ENCODE measurements around the gene GSG1L.
"Not testable (repeated sequence)": the region's sequence is repeated elsewhere in the genome, so short reads cannot be mapped to it uniquely, and the experiment has no call there.

The GSG1L gene

GRCh38 chr16:27960619-27961295, 102.8 kb downstream of the GSG1L start:
- DNase-seq (no peak), ATAC-seq (no peak)
- H3K4me1 Mint-ChIP-seq, result no peaks in the 10 kb centered on the region
- peaks cover 7% of the 10 kb centered on the region for H3K9me3 Mint-ChIP-seq
- no peak overlapping the region for H3K27ac Mint-ChIP-seq
- no peak overlapping the region for H3K4me3 Mint-ChIP-seq
- H3K27me3 Mint-ChIP-seq, result peaks cover 5% of the 10 kb centered on the region
- no peaks in the 10 kb centered on the region for H3K36me3 Mint-ChIP-seq (ENCODE audit: low read depth)

GRCh38 chr16:27959914-27960313, 103.6 kb downstream of the GSG1L start:
- no peak overlapping the region for H3K27ac Mint-ChIP-seq
- peaks cover 9% of the 10 kb centered on the region for H3K27me3 Mint-ChIP-seq
- H3K4me1 Mint-ChIP-seq, result no peaks in the 10 kb centered on the region
- no peak for ATAC-seq
- no peak for DNase-seq
- H3K9me3 Mint-ChIP-seq, result peaks cover 15% of the 10 kb centered on the region
- H3K4me3 Mint-ChIP-seq, result no peak overlapping the region
- H3K36me3 Mint-ChIP-seq (ENCODE audit: low read depth), result peaks cover under 1% of the 10 kb centered on the region

- H3K4me3 Mint-ChIP-seq, result no peak overlapping the region
- peaks cover 21% of the 10 kb centered on the region for H3K9me3 Mint-ChIP-seq
- H3K4me1 Mint-ChIP-seq, result no peaks in the 10 kb centered on the region
- no peak overlapping the region for H3K27ac Mint-ChIP-seq
- ATAC-seq (no peak), DNase-seq (no peak)
- peaks cover 2% of the 10 kb centered on the region for H3K36me3 Mint-ChIP-seq (ENCODE audit: low read depth)
- H3K27me3 Mint-ChIP-seq, result peaks cover 21% of the 10 kb centered on the region
These were observed 109.3 kb downstream of the GSG1L start for GRCh38 chr16:27954191-27954590.

- Mint-ChIP-seq H3K27me3 (peaks cover 21% of the 10 kb centered on the region), H3K36me3 (ENCODE audit: low read depth) (peaks cover 2% of the 10 kb centered on the region), H3K27ac (no peak overlapping the region), H3K9me3 (peaks cover 20% of the 10 kb centered on the region), H3K4me3 (no peak overlapping the region), H3K4me1 (no peaks in the 10 kb centered on the region)
- DNase-seq, result no peak
- no peak for ATAC-seq
These were observed 110.7 kb downstream of the GSG1L start for GRCh38 chr16:27952811-27953210.

GRCh38 chr16:27951489-27952120, 111.9 kb downstream of the GSG1L start:
- Mint-ChIP-seq H3K27me3 (peaks cover 21% of the 10 kb centered on the region), H3K4me1 (no peaks in the 10 kb centered on the region), H3K36me3 (ENCODE audit: low read depth) (peaks cover 2% of the 10 kb centered on the region), H3K4me3 (no peak overlapping the region), H3K9me3 (peaks cover 15% of the 10 kb centered on the region), H3K27ac (no peak overlapping the region)
- no peak for ATAC-seq
- no peak for DNase-seq

GRCh38 chr16:27950206-27950887, 113.2 kb downstream of the GSG1L start:
- Mint-ChIP-seq H3K27me3 (peaks cover 23% of the 10 kb centered on the region), H3K36me3 (ENCODE audit: low read depth) (peaks cover 2% of the 10 kb centered on the region)

GRCh38 chr16:27947696-27948095, 115.8 kb downstream of the GSG1L start:
- Mint-ChIP-seq H3K4me3 (no peak overlapping the region), H3K4me1 (no peaks in the 10 kb centered on the region), H3K27ac (no peak overlapping the region), H3K9me3 (no peaks in the 10 kb centered on the region), H3K27me3 (peaks cover 9% of the 10 kb centered on the region), H3K36me3 (ENCODE audit: low read depth) (no peaks in the 10 kb centered on the region)
- ATAC-seq (no peak), DNase-seq (no peak)

More at GRCh38 chr16:27950206-27950887, 113.2 kb downstream of the GSG1L start:
- Mint-ChIP-seq H3K4me3 (no peak overlapping the region), H3K9me3 (peaks cover 10% of the 10 kb centered on the region), H3K27ac (no peak overlapping the region), H3K4me1 (no peaks in the 10 kb centered on the region)
- DNase-seq, result no peak
- ATAC-seq, result no peak

- H3K36me3 Mint-ChIP-seq (ENCODE audit: low read depth), result no peaks in the 10 kb centered on the region
- H3K27me3 Mint-ChIP-seq, result peaks cover 11% of the 10 kb centered on the region
These were observed 118.1 kb downstream of the GSG1L start for GRCh38 chr16:27945233-27945973.

GRCh38 chr16:27943766-27944165, 119.7 kb downstream of the GSG1L start:
- DNase-seq, result no peak

More at GRCh38 chr16:27945233-27945973, 118.1 kb downstream of the GSG1L start:
- DNase-seq (no peak), ATAC-seq (peak; percentile 10)
- Mint-ChIP-seq H3K4me3 (no peak overlapping the region), H3K4me1 (no peaks in the 10 kb centered on the region), H3K27ac (no peak overlapping the region), H3K9me3 (no peaks in the 10 kb centered on the region)

GRCh38 chr16:27942071-27942470, 121.4 kb downstream of the GSG1L start:
- H3K36me3 Mint-ChIP-seq (ENCODE audit: low read depth); H3K27ac Mint-ChIP-seq; ATAC-seq; H3K9me3 Mint-ChIP-seq; H3K4me1 Mint-ChIP-seq; H3K4me3 Mint-ChIP-seq; DNase-seq: not testable (repeated sequence)
- H3K27me3 Mint-ChIP-seq, result peaks cover 11% of the 10 kb centered on the region

More at GRCh38 chr16:27943766-27944165, 119.7 kb downstream of the GSG1L start:
- Mint-ChIP-seq H3K36me3 (ENCODE audit: low read depth) (no peaks in the 10 kb centered on the region), H3K27me3 (peaks cover 11% of the 10 kb centered on the region), H3K4me3 (no peak overlapping the region), H3K4me1 (no peaks in the 10 kb centered on the region), H3K9me3 (no peaks in the 10 kb centered on the region), H3K27ac (no peak overlapping the region)
- ATAC-seq, result no peak

- DNase-seq (no peak), ATAC-seq (no peak)
- H3K9me3 Mint-ChIP-seq, result no peaks in the 10 kb centered on the region
- no peak overlapping the region for H3K27ac Mint-ChIP-seq
- no peak overlapping the region for H3K4me3 Mint-ChIP-seq
- H3K4me1 Mint-ChIP-seq, result no peaks in the 10 kb centered on the region
- H3K36me3 Mint-ChIP-seq (ENCODE audit: low read depth), result no peaks in the 10 kb centered on the region
- peaks cover 4% of the 10 kb centered on the region for H3K27me3 Mint-ChIP-seq
These were observed 128.4 kb downstream of the GSG1L start for GRCh38 chr16:27935076-27935475.

- Mint-ChIP-seq H3K9me3 (no peaks in the 10 kb centered on the region), H3K4me1 (no peaks in the 10 kb centered on the region), H3K27ac (no peak overlapping the region), H3K27me3 (peaks cover 9% of the 10 kb centered on the region), H3K4me3 (no peak overlapping the region), H3K36me3 (ENCODE audit: low read depth) (no peaks in the 10 kb centered on the region)
- DNase-seq (no peak), ATAC-seq (no peak)
These were observed 130.9 kb downstream of the GSG1L start for GRCh38 chr16:27932542-27933135.

- Mint-ChIP-seq H3K4me1 (no peaks in the 10 kb centered on the region), H3K4me3 (no peak overlapping the region), H3K9me3 (no peaks in the 10 kb centered on the region), H3K27ac (no peak overlapping the region), H3K36me3 (ENCODE audit: low read depth) (no peaks in the 10 kb centered on the region), H3K27me3 (peaks cover 16% of the 10 kb centered on the region)
- DNase-seq (no peak), ATAC-seq (no peak)
These were observed 133.7 kb downstream of the GSG1L start for GRCh38 chr16:27929818-27930217.

- no peak for DNase-seq
- Mint-ChIP-seq H3K36me3 (ENCODE audit: low read depth) (no peaks in the 10 kb centered on the region), H3K9me3 (no peaks in the 10 kb centered on the region), H3K4me1 (no peaks in the 10 kb centered on the region), H3K4me3 (no peak overlapping the region), H3K27ac (no peak overlapping the region), H3K27me3 (peaks cover 16% of the 10 kb centered on the region)
- ATAC-seq, result no peak
These were observed 135.0 kb downstream of the GSG1L start for GRCh38 chr16:27928542-27928941.
